Measurements from ENCODE around the gene CD47.
A peak's percentile ranks its signal among the peaks of the same experiment; 100 is the strongest.

The CD47 gene

DNA sequence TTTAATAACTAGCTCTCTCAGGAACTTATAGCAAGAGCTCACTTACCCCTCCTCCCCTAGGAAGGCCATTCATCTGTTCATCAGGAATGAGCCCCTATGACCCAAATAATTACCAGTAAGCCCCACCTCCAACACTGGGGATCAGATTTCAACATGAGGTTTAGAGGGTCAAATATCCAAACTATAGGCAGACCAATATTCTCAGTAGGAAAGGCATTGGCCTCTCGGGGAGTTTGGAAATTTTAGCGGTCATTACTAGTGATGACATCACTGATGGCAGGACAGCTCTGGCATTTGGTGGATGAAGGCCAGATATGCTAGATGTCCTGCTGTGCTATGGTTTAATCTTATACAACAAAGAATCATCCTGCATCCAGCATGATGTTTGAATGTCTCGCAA is 15.2 kb upstream of the CD47 start:
- H4K8ac ChIP-seq (ENCODE audit: low read depth, low read length), result no peak overlapping the region
- H2AFZ ChIP-seq (ENCODE audit: low read length), result peak overlapping the region; percentile 31
- no peaks in the 10 kb centered on the region for H3K9me3 ChIP-seq (replicated peaks in 1 of 2; ENCODE audit: control insufficient read depth in 2 of 2, insufficient read depth in 1 of 2, low read depth in 1 of 2, low read length in 2 of 2)
- H3K27me3 ChIP-seq (ENCODE audit: control insufficient read depth in 3 of 3, insufficient read depth in 3 of 3, low read depth in 1 of 3, low read length in 3 of 3), result no peaks in the 10 kb centered on the region
- H3K23ac ChIP-seq (ENCODE audit: low read depth, low read length, poor library complexity), result no peak overlapping the region
- no peak overlapping the region for H2BK12ac ChIP-seq (ENCODE audit: low read length)
- H3K4me1 ChIP-seq (ENCODE audit: control insufficient read depth in 2 of 2, insufficient read depth in 1 of 2, low read depth in 1 of 2, low read length in 2 of 2), result peaks cover 2 to 13% of the 10 kb centered on the region in 2 donors
- H3K36me3 ChIP-seq (replicated peaks in 1 of 2; ENCODE audit: control insufficient read depth in 2 of 2, insufficient read depth in 2 of 2, low read length in 2 of 2), result no peaks in the 10 kb centered on the region
- H3K4me3 ChIP-seq (ENCODE audit: low read length in 2 of 2), result no peak overlapping the region
- H3K14ac ChIP-seq (ENCODE audit: low read length), result no peak overlapping the region
- H3K4me2 ChIP-seq (ENCODE audit: insufficient read depth, low read length, poor library complexity, severe bottlenecking), result no peak overlapping the region
- H3K79me1 ChIP-seq (ENCODE audit: low read depth, low read length), result no peaks in the 10 kb centered on the region
- H2BK5ac ChIP-seq (ENCODE audit: low read length), result no peak overlapping the region
- H3K27ac ChIP-seq (replicated peaks; ENCODE audit: low read length), result no peak overlapping the region
- H2BK15ac ChIP-seq (ENCODE audit: low read length), result no peak overlapping the region
- no peak for DNase-seq (ENCODE audit: low spot score)
- H3K18ac ChIP-seq (ENCODE audit: low read length), result no peak overlapping the region
- WGBS, 2 donors (ENCODE audit: extremely low coverage in 2 of 2, insufficient read length in 2 of 2, insufficient replicate concordance in 1 of 2), result no CpG with 5 or more reads among the region's 3 CpGs
- no peak overlapping the region for H2BK120ac ChIP-seq (ENCODE audit: low read depth, low read length)
- H4K91ac ChIP-seq (ENCODE audit: low read depth, low read length, poor library complexity), result no peak overlapping the region
- H2AK5ac ChIP-seq (ENCODE audit: low read depth, low read length), result no peak overlapping the region
- no peak overlapping the region for H3K4ac ChIP-seq (ENCODE audit: low read length)
- H3K9ac ChIP-seq (ENCODE audit: low read depth, low read length, poor library complexity), result no peak overlapping the region

DNA sequence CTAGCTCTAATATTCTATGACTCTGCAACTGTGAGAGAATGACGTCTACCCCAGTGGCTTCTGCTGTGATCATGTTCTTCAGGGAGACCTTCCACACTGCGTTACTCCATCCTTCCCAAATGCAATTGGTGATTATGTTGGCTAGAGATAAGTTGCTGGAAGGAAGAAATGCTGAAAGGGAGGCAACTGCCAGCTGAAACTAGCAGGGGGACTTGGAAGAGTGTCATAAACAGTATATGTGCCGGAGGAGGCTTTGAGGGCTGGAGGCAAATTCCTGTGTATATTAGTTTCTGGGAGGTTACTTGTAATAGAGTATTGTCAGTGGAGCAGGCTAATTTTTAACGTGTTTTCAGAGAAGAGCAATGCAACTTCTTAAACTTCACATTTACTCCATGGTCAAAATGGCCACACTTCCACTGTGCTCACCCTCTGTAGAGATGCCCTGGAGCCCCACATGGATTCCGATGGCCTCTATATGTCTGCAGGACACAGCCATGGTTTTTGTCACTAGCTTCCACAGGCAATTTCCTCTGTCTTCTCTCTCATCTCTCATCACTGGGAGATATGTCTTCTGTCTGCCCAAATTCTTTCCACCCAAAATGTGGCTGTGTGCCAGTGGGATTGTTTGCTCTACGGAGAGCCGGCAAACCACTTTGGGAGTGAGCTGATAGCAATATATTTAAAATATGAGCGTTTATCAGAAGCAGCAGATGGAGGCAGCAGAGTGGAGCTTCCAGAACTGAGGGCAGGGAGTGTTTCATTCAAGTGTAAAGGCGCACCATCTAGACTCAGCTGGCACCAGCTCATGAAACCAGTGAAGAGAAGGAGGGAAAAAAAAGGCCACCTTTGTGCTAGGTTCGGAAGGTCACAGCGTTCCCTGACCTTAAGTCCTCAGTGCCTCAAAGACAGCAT is 13.3 kb upstream of the CD47 start:
- Histone ChIP-seq H3K36me3 (replicated peaks in 1 of 2; ENCODE audit: control insufficient read depth in 2 of 2, insufficient read depth in 2 of 2, low read length in 2 of 2) (no peaks in the 10 kb centered on the region), H3K18ac (ENCODE audit: low read length) (no peak overlapping the region), H3K79me1 (ENCODE audit: low read depth, low read length) (no peaks in the 10 kb centered on the region), H3K14ac (ENCODE audit: low read length) (no peak overlapping the region), H2AK5ac (ENCODE audit: low read depth, low read length) (no peak overlapping the region), H3K4ac (ENCODE audit: low read length) (no peak overlapping the region), H2BK15ac (ENCODE audit: low read length) (no peak overlapping the region), H2BK12ac (ENCODE audit: low read length) (no peak overlapping the region), H2AFZ (ENCODE audit: low read length) (peak overlapping the region; percentile 24), H3K27me3 (ENCODE audit: control insufficient read depth in 3 of 3, insufficient read depth in 3 of 3, low read depth in 1 of 3, low read length in 3 of 3) (no peaks in the 10 kb centered on the region), H3K23ac (ENCODE audit: low read depth, low read length, poor library complexity) (no peak overlapping the region), H2BK5ac (ENCODE audit: low read length) (no peak overlapping the region), H2BK120ac (ENCODE audit: low read depth, low read length) (no peak overlapping the region), H3K4me3 (ENCODE audit: low read length in 2 of 2) (no peak overlapping the region), H3K9me3 (replicated peaks in 1 of 2; ENCODE audit: control insufficient read depth in 2 of 2, insufficient read depth in 1 of 2, low read depth in 1 of 2, low read length in 2 of 2) (no peaks in the 10 kb centered on the region), H4K8ac (ENCODE audit: low read depth, low read length) (no peak overlapping the region), H3K4me1 (ENCODE audit: control insufficient read depth in 2 of 2, insufficient read depth in 1 of 2, low read depth in 1 of 2, low read length in 2 of 2) (peaks cover 2 to 18% of the 10 kb centered on the region in 2 donors), H3K9ac (ENCODE audit: low read depth, low read length, poor library complexity) (no peak overlapping the region), H3K27ac (replicated peaks; ENCODE audit: low read length) (no peak overlapping the region), H4K91ac (ENCODE audit: low read depth, low read length, poor library complexity) (no peak overlapping the region), H3K4me2 (ENCODE audit: insufficient read depth, low read length, poor library complexity, severe bottlenecking) (no peak overlapping the region)
- DNase-seq (ENCODE audit: low spot score), result no peak
- no CpG with 5 or more reads among the region's 11 CpGs for WGBS, 2 donors (ENCODE audit: extremely low coverage in 2 of 2, insufficient read length in 2 of 2, insufficient replicate concordance in 1 of 2)

DNA sequence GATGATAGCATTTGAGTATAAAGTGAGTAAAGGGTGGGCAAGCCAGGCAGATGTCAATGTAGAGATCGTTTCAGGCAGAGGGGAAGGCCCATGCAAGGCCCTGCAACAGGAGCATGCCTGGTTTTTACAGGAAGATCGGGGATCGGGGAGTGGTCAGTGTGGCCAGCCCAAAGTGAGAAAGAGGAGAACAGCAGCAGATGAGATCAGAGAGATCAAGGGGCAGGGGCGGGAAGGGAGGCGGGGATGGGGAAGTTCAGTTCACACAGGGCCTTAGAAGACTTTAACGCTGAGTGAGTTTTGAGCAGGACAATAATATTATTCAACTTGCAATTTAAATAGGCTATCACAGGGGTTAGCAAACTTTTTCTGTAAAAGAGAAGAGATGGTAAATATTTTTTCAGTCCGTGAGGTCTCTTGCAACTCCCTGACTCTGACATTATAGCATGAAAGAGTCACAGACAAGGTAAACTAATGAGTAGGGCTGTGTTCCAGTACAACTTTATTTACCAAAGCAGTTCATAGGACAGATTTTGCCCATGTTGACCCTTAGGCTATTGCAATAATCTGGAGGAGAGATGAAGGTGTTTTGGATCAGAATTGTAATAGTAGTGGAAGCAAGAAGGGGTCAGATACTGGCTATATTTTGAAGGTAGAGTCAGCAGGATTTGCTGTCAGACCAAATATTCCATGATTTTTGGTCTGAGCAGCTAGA is 12.4 kb upstream of the CD47 start:
- no peak overlapping the region for H4K8ac ChIP-seq (ENCODE audit: low read depth, low read length)
- no peak overlapping the region for H3K9ac ChIP-seq (ENCODE audit: low read depth, low read length, poor library complexity)
- H3K79me1 ChIP-seq (ENCODE audit: low read depth, low read length), result no peaks in the 10 kb centered on the region
- no peak overlapping the region for H2AK5ac ChIP-seq (ENCODE audit: low read depth, low read length)
- H3K4me3 ChIP-seq (ENCODE audit: low read length in 2 of 2), result no peak overlapping the region
- H2BK12ac ChIP-seq (ENCODE audit: low read length), result no peak overlapping the region
- H2AFZ ChIP-seq (ENCODE audit: low read length), result no peak overlapping the region
- H3K23ac ChIP-seq (ENCODE audit: low read depth, low read length, poor library complexity), result no peak overlapping the region
- no peak overlapping the region for H3K4ac ChIP-seq (ENCODE audit: low read length)
- no peak overlapping the region for H3K27ac ChIP-seq (replicated peaks; ENCODE audit: low read length)
- no peak overlapping the region for H3K14ac ChIP-seq (ENCODE audit: low read length)
- H3K36me3 ChIP-seq (replicated peaks in 1 of 2; ENCODE audit: control insufficient read depth in 2 of 2, insufficient read depth in 2 of 2, low read length in 2 of 2), result no peaks in the 10 kb centered on the region
- H4K91ac ChIP-seq (ENCODE audit: low read depth, low read length, poor library complexity), result no peak overlapping the region
- H3K9me3 ChIP-seq (replicated peaks in 1 of 2; ENCODE audit: control insufficient read depth in 2 of 2, insufficient read depth in 1 of 2, low read depth in 1 of 2, low read length in 2 of 2), result no peaks in the 10 kb centered on the region
- no CpG with 5 or more reads among the region's 7 CpGs for WGBS, 2 donors (ENCODE audit: extremely low coverage in 2 of 2, insufficient read length in 2 of 2, insufficient replicate concordance in 1 of 2)
- no peak overlapping the region for H3K18ac ChIP-seq (ENCODE audit: low read length)
- no peak for DNase-seq (ENCODE audit: low spot score)
- no peaks in the 10 kb centered on the region for H3K27me3 ChIP-seq (ENCODE audit: control insufficient read depth in 3 of 3, insufficient read depth in 3 of 3, low read depth in 1 of 3, low read length in 3 of 3)
- peaks cover 2 to 18% of the 10 kb centered on the region in 2 donors for H3K4me1 ChIP-seq (ENCODE audit: control insufficient read depth in 2 of 2, insufficient read depth in 1 of 2, low read depth in 1 of 2, low read length in 2 of 2)
- no peak overlapping the region for H2BK15ac ChIP-seq (ENCODE audit: low read length)
- no peak overlapping the region for H2BK5ac ChIP-seq (ENCODE audit: low read length)
- H3K4me2 ChIP-seq (ENCODE audit: insufficient read depth, low read length, poor library complexity, severe bottlenecking), result no peak overlapping the region
- H2BK120ac ChIP-seq (ENCODE audit: low read depth, low read length), result no peak overlapping the region

DNA sequence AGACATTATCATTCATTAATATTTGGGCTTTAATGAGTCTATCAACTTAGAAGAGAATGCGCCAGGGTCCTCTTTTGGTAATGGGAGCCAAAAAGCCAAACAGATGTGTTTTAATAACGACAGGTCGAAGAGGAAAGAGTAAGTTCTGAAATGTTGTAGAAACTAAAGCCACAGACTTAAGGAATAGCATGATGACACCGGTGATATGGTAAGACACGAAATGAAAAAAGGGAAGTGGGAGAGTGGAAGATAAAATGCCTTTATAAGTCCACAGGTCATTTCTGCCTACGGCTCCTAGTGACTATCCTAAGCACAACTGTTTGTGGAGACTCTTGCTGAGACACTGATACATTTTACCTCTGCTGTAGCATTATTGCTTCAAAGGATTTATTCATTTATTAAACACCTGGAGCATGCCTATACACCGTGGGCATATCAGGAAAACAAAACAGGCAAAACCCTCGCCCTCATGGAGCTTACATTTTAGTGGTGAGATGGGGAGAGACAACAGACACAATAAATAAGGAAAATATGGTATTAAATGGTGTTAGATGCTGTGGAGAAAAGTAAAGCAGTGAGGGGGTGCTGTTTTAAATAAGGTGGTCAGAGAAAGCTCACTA is 11.7 kb upstream of the CD47 start:
- DNase-seq (ENCODE audit: low spot score), result no peak

More for the DNA sequence above, 11.7 kb upstream of the CD47 start:
- Histone ChIP-seq H3K4me3 (ENCODE audit: low read length in 2 of 2) (no peak overlapping the region), H3K36me3 (replicated peaks in 1 of 2; ENCODE audit: control insufficient read depth in 2 of 2, insufficient read depth in 2 of 2, low read length in 2 of 2) (no peaks in the 10 kb centered on the region), H2BK12ac (ENCODE audit: low read length) (no peak overlapping the region), H4K91ac (ENCODE audit: low read depth, low read length, poor library complexity) (no peak overlapping the region), H3K18ac (ENCODE audit: low read length) (no peak overlapping the region), H3K9ac (ENCODE audit: low read depth, low read length, poor library complexity) (no peak overlapping the region), H3K79me1 (ENCODE audit: low read depth, low read length) (no peaks in the 10 kb centered on the region), H3K23ac (ENCODE audit: low read depth, low read length, poor library complexity) (no peak overlapping the region), H3K27me3 (ENCODE audit: control insufficient read depth in 3 of 3, insufficient read depth in 3 of 3, low read depth in 1 of 3, low read length in 3 of 3) (no peaks in the 10 kb centered on the region), H2BK120ac (ENCODE audit: low read depth, low read length) (no peak overlapping the region), H2BK5ac (ENCODE audit: low read length) (no peak overlapping the region), H3K4me2 (ENCODE audit: insufficient read depth, low read length, poor library complexity, severe bottlenecking) (no peak overlapping the region), H3K14ac (ENCODE audit: low read length) (no peak overlapping the region), H3K9me3 (replicated peaks in 1 of 2; ENCODE audit: control insufficient read depth in 2 of 2, insufficient read depth in 1 of 2, low read depth in 1 of 2, low read length in 2 of 2) (no peaks in the 10 kb centered on the region), H2AFZ (ENCODE audit: low read length) (no peak overlapping the region), H3K27ac (replicated peaks; ENCODE audit: low read length) (no peak overlapping the region), H2AK5ac (ENCODE audit: low read depth, low read length) (no peak overlapping the region), H3K4ac (ENCODE audit: low read length) (no peak overlapping the region), H4K8ac (ENCODE audit: low read depth, low read length) (no peak overlapping the region), H3K4me1 (ENCODE audit: control insufficient read depth in 2 of 2, insufficient read depth in 1 of 2, low read depth in 1 of 2, low read length in 2 of 2) (peaks cover 2 to 21% of the 10 kb centered on the region in 2 donors), H2BK15ac (ENCODE audit: low read length) (no peak overlapping the region)
- WGBS, 2 donors (ENCODE audit: extremely low coverage in 2 of 2, insufficient read length in 2 of 2, insufficient replicate concordance in 1 of 2), result no CpG with 5 or more reads among the region's 8 CpGs
